NCI-H2029 treated with DMSO at 0.1 percent for 48 hours (cell line): Measurements from ENCODE around the gene PCP4.

Experiments used
- DNase-seq: peaks from one replicate; lab custom pipeline; 2025; lab: John Stamatoyannopoulos, UW

The PCP4 gene

DNA sequence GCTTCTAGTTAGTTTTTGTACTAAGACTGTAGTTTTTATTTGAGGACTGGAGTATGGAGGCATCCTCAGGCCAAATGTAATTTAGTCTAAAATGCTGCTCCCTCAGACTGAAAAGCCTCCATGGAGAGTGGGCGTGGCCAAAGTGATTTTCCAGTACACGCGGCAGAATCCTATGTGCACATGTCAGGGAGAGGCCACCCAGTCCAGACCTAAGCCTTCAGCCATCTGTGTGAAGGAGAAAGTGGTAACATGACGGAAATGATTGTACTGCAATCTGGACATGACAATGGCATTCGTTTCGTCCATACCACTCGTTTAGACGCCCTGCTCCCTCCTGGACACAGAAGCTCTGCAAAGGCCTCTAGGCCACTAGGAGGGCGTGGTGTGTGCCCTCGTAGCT is 56.2 kb downstream of the PCP4 start:
- no peak for DNase-seq

DNA sequence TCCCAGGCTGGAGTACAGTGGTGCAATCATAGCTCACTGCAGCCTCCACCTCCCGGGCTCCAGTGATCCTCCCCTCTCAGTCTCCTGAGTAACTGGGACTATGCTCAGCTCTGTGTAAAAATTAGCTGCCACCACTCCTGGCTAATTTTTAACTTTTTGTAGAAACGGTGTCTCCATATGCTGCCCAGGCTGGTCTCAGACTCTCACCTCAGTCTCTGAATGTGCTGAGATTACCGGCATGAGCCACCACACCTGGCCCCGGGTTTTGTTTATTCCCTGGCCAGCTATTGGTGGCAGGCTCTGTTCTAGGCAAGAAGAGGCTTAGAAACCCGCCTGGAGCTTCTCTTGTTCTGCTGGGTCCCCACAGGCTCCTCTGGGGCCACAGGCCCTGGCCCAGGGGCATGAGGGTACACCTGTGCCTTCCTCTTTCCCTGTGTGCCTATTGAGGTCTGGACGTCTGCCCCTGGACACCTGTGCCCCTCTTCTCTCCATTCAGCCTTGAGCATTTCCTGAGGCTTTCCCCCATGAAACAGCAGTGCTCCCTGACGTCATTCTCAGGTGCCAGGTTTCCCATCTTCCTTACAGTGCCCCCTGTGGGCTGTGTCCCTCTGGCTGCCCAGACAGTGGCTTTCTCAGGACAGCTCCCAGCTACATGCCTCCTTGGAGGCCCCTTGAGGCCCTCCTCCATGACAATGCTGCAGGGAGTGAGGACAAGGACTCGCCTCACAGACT is 57.5 kb downstream of the PCP4 start:
- no peak for DNase-seq

DNA sequence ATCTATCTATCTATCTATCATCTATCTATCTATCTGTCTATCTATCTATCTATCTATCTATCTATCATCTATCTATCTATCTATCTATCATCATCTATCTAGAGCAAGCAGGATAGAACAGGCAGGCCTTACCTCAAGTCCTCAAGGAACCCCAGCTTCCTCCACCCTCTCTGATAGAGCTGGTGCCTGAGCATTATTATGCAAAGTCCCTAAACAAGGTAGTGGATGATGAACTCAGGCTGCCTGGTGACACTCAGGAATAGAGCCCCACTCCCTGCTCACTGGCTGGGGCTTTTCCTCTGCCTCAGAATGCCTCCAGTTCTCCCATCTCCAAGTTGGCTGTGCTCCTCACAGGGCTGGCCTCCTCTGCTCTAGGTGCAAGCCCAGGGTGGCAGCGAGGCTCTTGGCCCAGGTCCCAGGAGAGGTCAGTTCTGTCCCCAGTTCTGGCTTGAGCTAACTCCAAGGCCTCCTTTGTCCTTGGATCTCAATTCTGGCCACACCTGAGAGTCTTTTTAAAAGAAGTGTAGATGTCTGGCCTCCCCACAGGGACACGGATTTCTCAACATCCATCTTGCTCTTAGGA is 60.2 kb downstream of the PCP4 start:
- DNase-seq: no peak

DNA sequence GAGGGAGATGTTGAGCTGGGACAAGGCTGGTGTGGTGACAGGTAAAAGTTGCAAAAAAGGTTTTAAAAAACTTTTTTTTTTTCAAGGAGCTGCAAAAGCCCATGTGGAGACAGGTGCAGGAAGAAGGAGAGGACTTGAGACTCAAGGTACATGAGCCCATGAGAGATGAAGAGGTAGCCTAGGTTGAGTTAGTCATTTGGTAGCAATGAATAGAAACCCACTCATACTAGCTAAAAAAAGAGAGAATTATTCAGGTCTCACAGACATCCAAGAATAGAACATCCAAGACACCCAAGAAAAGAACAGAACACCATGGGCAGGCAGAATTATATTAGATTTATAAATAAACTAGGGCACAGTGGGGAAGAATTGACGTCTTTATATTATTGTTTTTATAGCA is 65.1 kb downstream of the PCP4 start:
- no peak for DNase-seq

DNA sequence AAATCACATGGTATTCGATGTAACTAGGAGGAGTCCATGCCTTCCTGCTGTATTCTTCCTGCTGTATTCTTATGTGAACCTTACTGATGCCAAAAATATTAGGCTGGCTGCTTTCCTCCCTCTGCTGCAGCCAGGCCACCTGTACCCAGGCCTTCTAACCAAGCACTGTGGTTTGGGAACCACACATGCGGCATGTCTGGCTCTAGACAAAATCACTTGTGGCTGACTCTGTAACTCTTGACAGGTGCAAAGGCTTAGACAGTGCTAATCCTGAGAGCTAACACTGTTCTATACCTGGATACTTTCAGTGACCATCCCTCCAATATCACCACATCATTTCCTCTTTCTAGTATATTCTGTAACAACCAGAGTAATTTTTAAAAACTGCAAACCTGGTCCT is 67.7 kb downstream of the PCP4 start:
- no peak for DNase-seq

DNA sequence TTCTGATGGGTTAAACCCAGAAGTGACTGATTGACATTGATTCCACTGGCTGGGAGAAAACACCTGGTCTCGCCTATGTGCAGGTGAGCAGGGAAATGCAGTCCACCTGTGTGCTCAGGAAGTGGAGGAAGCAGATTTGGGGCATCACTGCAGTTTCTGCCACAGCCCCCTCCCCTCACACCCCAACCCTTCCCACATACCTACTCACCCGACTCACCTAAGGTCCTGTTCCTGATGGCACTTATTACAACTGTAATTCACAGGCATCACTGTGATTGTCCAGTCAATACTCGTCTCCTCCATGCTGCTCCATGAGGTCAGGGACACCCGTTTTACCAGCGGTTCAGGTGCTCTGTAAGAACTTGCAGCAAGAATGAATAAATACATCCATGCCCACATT is 68.5 kb downstream of the PCP4 start:
- DNase-seq: no peak

DNA sequence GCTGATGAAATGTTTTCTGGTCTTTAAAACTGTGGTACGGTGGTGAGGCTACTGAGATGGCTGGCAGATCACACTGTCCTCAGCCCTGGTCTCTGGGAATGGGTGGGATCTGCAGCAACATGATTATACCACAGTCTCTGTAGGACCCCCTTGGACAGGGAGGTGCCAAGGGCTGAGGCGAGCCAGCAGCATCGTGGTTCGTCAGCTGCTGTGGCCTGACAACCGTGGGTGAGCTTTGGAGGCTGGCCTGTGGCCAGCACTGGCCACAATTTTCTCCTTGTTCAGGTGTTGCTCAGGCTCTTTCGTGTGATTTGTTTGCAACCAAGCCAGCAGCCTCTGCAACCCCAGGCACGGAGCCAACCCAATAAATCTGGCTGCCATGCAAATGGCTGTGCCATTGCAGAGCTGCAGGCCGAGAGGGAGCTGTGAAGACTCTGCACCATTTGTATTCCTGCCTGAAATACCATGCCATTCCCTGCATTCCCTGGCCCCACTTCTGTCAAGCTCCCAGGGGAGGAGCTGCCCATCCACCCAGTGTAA is 70.9 kb downstream of the PCP4 start:
- peak; percentile 69 for DNase-seq

DNA sequence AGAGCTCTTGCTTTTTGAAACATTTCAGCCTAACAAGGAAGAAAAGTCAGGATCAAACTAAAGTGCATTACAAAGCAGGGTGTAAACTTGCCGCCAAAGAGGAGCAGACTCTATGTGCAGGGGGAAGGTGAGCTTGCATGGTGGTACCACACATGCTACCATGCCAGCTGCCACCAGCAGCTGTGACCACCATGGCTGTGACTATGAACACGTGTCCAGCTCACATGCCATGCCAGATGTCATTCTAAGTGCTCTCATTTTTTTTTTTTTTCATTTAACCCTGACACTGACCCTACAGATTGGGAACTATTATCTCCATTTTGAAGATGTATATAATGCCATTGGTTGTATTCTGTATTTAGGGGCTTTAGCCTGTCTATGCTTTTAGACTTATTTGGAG is 79.0 kb downstream of the PCP4 start:
- no peak for DNase-seq

DNA sequence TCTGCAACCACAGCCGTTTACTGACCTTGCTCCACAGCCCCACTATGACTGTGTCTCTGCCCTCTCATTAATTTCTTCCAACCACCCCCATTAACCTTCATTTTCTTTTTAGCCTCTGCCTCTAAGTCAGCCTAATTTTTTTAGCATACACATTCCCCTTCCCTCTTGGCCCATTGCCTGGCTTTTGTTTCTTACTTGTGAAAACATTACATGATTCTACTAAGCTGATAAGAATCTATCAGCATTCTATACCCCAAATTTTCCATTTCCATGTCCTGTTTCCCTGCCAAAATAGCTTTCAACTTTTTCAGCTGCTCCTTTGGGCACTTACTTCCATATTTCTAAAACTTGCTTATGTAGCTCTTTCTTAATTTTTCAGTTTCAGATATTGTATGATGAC is 79.8 kb downstream of the PCP4 start:
- DNase-seq: no peak

DNA sequence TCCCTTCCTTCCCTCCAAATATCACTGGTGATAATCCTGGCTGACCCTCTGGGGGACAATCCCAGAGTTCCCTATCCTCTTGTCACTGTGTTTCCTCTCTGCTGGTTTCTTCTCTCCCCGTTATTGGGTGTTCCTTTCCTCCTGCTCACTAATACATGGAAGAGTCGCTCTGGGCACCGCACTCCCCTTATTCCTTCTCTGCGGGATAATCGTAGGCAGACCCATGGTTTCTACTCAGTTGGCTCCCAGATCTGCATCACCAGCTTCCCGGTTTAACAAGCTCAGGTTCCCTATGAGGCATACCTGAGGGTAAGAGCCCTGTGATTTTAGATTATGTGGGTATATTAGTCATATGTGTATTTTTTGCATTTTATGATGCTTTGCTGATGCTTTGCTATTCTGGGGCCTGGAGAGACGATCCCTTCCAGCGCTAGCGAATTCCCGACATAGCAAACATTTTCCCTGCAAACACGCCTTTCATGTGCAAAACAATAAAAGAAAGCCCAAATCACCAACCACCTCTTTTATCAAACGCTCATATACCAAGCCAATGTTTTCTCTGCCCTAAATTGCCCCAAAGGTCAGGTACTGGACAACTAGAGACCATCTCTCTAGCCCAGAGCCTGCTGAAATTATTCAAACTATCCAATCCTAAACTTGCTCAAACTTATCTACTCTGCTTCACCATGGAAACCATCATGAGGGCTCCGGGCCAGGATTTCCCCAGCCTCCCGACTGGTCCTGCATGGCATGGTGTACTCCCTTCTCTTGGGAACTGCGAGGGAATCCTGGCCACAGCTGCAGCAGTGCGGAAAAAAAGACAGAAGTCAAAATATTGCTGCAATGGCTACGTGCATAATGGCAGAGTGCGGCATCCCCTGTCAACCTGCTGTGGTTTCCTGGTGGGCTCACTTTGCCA is 84.2 kb downstream of the PCP4 start:
- no peak for DNase-seq

DNA sequence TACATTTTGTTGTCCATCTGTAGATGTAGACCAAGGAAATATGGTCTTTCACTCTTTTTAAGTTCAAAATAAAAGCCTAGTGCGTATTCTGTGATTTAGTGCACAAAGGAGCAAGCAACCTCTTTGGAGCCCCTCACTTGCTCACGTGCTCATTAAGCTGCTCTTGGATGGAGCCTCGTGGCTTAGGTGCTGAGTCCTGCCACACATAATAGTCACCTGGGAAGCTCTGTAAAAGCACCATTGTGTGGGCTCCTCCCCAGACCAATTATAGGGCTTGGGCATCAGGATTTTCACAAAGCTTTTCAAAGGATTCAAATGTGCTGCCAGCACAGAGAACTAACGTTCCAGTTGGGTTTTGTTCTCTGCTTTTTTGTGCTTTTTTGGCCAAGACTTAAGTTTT is 85.0 kb downstream of the PCP4 start:
- no peak for DNase-seq

DNA sequence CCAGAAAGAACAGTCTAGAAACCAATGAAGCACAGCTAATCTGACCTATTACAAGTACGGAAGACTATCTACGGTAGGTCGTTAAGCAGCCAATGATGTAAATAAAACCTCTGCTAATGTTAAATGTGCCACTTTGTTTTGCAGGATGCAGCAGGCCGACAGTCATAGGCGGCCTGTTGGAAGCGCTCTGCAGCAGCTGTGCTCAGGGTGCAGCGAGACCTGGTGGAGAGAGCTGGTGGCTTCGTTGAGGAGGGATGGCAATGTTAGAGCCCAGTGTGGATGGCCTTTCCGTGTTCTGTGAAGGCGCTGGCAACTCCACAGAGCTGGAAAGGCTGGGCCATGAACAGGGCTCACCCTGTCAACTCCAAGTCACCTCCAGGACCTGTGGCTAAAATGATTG is 87.3 kb downstream of the PCP4 start:
- no peak for DNase-seq

DNA sequence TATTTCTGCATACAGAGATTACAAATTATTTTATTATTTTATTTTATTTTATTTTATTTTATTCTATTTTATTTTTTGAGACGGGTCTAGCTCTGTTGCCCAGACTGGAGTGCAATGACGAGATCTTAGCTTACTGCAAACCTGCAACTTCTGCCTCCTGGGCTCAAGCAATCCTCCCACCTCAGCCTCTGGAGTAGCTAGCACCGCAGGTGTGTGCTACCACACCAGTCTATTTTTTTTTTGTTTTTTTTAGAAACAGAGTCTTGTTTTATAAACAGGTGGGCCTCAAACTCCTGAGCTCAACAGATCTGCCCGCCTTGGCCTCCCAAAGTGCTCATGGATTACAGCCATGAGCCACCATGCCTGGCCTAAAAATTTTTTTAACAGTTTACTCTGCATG is 88.1 kb downstream of the PCP4 start:
- DNase-seq: no peak

DNA sequence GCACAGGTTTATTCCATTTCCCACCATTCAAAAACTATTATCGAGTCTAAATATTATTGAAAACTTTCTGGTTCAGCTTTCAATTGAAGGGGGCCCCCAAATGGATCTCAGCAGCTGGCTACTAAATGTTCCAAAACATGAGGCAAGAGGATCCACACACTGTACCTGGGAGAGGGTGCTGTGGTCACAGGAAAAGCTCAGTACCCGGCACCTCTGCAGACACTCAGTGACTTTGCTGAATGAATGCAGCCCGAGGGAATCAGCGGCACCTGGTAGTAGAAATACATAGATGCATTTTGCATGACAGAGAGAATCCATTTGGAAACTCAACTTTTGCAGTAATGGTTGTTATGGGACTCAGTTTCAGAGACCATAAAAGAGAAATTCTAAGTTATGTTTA is 89.3 kb downstream of the PCP4 start:
- no peak for DNase-seq

DNA sequence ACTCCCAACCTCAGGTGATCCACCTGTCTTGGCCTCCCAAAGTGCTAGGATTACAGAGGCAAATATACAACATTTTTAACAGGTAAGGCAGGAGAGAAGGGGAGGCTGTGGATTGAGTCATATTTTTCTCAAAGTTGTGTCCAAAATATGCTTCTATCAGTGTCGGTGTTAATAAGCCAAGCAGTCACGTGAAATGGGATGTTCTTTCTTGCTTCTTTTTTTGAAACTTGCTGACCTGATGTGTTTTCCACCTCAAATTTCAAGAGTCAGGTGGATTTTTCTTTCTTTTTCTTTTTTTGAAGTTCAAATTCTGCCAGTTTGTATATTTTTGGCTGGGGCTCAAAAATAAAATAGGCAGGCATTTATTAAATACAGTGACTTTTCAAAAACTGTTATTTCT is 91.5 kb downstream of the PCP4 start:
- no peak for DNase-seq

DNA sequence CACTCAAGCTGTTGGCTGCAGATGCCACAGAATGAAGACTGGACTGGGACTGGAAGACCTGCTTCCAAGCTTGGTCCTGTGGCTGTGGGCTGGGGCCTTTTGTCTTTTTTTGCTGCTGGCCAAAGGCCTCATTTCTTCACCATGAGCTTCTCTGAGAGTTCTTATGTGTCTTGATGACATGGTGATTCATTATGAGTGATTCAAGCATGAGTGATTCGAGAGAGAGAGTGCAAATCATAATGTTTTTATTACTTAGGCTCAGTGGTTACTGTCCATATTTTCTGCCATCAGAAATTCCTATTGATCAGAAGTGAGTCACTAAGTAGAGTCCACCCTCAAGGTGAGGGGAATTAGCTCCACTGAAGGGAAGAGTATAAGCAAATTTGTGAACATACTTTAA is 94.0 kb downstream of the PCP4 start:
- DNase-seq: no peak

DNA sequence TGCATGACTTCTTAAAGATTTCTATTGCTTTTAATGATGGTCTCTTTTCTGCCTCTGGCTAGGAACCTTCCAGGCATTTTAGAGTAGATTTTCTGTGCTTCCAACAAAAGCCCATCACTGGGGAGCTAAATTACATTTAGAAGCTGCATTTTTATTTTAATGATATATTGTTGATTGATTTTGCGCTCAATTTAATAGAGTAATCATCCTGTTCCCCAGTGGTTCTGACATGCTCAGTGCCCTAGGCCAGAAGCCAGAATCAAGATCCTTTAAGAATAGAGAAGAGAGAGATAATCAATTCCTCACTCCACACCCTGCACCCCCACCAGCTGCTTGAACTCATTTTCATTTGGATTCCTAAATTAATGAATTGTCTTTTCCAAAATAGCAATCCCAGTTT is 97.8 kb downstream of the PCP4 start:
- no peak for DNase-seq

DNA sequence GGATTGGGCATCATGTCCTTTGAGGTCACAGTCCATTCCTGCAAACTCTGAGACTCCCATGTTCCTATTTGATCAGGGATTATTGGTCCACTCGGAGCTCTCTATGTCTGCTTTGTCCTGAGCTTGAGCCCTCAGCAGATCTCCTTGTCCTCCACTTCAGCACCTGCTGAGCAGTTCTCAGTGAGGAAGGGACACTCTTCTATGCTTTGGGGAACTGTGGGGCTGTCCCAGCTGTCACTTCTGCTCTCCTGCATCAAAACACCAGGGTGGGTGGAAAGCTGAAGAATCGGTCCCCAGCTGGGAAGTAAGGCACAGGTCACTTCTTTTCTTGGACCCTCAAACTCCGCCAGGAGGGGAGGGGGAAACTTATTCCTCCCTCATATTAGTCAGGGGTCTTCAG is 99.5 kb downstream of the PCP4 start:
- no peak for DNase-seq

DNA sequence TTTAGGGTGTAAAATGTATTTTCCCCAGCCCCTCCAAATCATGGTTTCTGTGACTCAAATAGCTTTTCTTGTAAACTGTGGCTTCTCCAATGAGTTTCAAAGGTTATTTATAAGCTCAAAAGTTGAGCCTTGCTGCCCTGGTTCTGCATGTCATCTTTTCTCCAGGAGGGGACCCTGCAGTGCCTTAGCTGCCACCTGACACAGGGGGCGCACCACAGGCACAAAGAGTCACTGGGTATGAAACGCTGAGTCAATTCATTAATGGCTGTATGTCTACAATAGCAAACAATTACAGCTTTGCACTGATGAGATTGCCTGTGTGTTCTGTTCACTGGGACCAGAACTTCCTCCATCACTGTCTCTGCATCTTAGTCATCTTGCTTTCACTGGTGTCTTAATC is 100.8 kb downstream of the PCP4 start:
- DNase-seq: no peak

DNA sequence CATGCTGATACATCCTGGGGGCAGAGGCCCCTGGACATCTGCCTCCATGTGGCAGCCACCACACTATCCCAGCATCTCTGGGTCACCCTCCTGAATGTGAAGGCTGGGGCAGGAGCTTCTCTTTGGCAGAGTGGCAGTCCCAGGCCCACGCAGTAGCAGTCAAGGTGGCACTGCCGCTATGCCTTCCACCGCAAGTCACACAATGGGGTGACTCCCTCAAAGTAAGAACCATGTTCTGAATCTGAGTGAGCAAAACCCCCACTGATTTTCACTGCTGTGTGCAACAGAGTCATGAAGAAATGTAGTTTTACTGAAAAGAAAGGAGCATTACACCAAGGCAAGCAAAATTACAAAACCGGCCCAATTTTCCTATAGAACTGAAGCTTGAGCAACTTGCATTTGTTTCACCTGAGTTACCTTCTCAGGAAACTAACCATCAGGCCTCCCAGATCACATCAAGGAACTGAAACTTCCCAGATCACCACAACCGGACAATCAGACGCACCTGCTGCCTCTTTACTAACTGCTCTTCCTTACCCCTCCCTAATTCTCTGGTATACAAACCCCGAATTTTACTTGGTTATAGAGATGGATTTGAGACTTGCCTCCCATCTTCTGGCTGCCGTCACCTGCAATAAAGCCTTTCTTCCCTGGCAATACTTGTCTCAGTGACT is 102.6 kb downstream of the PCP4 start:
- no peak for DNase-seq

DNA sequence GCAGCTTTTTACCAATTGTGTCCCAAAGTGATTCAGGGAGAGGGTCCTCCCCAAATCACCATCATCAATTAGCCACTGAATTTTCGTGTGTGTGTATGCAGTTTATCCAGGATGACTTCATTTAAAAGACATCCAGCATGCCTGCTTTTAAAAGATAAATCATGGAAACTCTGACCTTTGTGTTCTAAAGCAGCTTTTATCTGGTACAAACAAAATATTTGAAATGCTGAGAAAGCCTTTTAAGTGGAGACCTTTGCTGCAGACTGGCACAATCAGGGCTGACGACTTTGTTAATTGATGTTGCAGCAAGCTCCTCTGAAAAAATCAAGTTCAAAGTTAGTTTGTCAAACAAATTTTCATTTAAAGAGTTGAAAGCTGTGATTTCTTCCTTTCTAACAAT is 104.7 kb downstream of the PCP4 start:
- no peak for DNase-seq

DNA sequence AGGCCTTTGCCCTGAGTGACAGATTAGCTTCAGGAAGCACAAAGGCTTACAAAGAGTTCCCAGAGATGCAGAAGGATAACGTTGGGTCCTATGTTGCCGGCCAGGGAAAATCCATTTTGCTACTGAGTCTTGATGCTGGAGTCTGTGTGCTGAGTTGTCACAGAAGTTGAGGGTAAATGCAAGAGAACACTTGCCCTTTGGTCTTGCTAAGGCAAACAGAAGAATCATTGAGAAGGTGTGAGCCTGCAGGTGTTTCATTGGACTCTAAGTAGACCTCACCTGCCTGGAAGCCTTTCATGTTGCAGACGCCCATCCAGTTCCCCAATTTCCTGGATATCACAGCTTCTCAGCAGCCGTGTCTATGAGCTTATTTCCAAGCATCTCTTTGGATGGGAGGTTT is 105.2 kb downstream of the PCP4 start:
- DNase-seq: no peak
